MM.1S (cell line): Measurements from ENCODE around the gene ASB2.

Experiments used
- DNase-seq: peaks from one replicate; pipeline ENCODE4 v3.0.0-alpha.2; 2015
- H2AFZ ChIP-seq: fragments of 300-600 bp; sonication (generic); 2 replicates; pipeline ENCODE4 v1.6.0; 2016; ENCODE audit warnings: antibody characterized with exemption, low read length
- H3F3A ChIP-seq: fragments of 300-600 bp; sonication (generic); 2 replicates; pipeline ENCODE4 v1.6.1; 2016; ENCODE audit warnings: mild to moderate bottlenecking, antibody characterized with exemption, low read length, moderate library complexity, mixed read lengths; ENCODE audit not compliant: insufficient read depth
- H3K27ac ChIP-seq: fragments of 300-600 bp; sonication (generic); 2 replicates; pipeline ENCODE4 v1.5.1; 2016; ENCODE audit warnings: mild to moderate bottlenecking, low read length
- H3K27me3 ChIP-seq: fragments of 300-600 bp; sonication (generic); replicated peaks from 2 replicates; pipeline ENCODE4 v1.6.0; 2016; ENCODE audit warnings: low read length; ENCODE audit not compliant: insufficient read depth
- H3K36me3 ChIP-seq: fragments of 300-600 bp; sonication (generic); replicated peaks from 2 replicates; pipeline ENCODE4 v1.6.1; 2016; ENCODE audit warnings: mild to moderate bottlenecking, low read length, mixed read lengths; ENCODE audit not compliant: insufficient read depth
- H3K4me1 ChIP-seq: fragments of 300-600 bp; sonication (generic); 2 replicates; pipeline ENCODE4 v1.6.1; 2016; ENCODE audit warnings: low read length, mixed read lengths
- H3K4me2 ChIP-seq: fragments of 300-600 bp; sonication (generic); 2 replicates; pipeline ENCODE4 v1.6.0; 2016; ENCODE audit warnings: low read depth, low read length
- H3K4me3 ChIP-seq: fragments of 300-600 bp; sonication (generic); 2 replicates; pipeline ENCODE4 v1.5.1; 2016; ENCODE audit warnings: low read length, mixed read lengths
- H3K79me2 ChIP-seq: fragments of 300-600 bp; sonication (generic); 2 replicates; pipeline ENCODE4 v1.6.1; 2016; ENCODE audit warnings: mixed run types, low read length, mixed read lengths
- H3K9ac ChIP-seq: fragments of 300-600 bp; sonication (generic); 2 replicates; pipeline ENCODE4 v1.6.1; 2016; ENCODE audit warnings: low read length, mixed read lengths
- H3K9me2 ChIP-seq: fragments of 300-600 bp; sonication (generic); replicated peaks from 2 replicates; pipeline ENCODE4 v1.6.1; 2016; ENCODE audit warnings: mild to moderate bottlenecking, low read length, mixed read lengths; ENCODE audit not compliant: insufficient read depth
- H3K9me3 ChIP-seq: fragments of 300-600 bp; sonication (generic); replicated peaks from 2 replicates; pipeline ENCODE4 v1.6.1; 2016; ENCODE audit warnings: mild to moderate bottlenecking, low read length, mixed read lengths; ENCODE audit not compliant: insufficient read depth
- H4K20me1 ChIP-seq: fragments of 300-600 bp; sonication (generic); 2 replicates; pipeline ENCODE4 v1.6.1; 2016; ENCODE audit warnings: mild to moderate bottlenecking, low read length, moderate library complexity, mixed read lengths; ENCODE audit not compliant: insufficient read depth
- EZH2 ChIP-seq: fragments of 300-600 bp; sonication (generic); optimal IDR thresholded peaks from 2 replicates; pipeline ENCODE3; 2017; ENCODE audit warnings: low read depth, mild to moderate bottlenecking, antibody characterized with exemption, low read length, mixed read lengths
- EZH2phosphoT487 ChIP-seq: fragments of 300-600 bp; sonication (generic); IDR thresholded peaks from 2 replicates; pipeline ENCODE4 v1.6.1; 2018; ENCODE audit warnings: antibody characterized with exemption, low read length
- TF ChIP-seq, protein P1 (sequence below): fragments of 300-600 bp; sonication (generic); IDR thresholded peaks from 2 replicates; pipeline ENCODE4 v1.5.1; 2016; ENCODE audit warnings: antibody characterized with exemption, low read length, mixed read lengths

Gene ASB2

DNA sequence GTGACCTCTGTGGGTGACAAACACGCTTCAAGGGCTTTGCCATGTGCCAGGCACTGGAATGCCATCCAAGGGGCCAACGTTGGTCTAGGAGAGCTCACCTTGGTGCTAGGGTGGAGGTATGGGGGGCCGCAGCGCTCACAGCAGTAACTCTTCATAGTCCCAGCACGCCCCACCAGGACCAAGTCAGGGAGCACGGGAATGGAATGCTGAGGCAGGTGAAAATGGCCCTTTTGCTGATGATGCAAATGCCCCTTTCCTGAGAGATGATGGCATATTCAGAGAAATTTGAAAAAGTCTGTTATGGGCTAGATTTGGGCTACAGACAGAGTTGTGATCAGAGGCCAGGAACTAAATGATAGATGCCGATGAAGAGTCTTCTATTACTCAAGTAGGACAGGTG lies 59.2 kb downstream of the ASB2 start:
- H4K20me1 ChIP-seq, result no peaks in the 10 kb centered on the region
- DNase-seq, result no peak
- no peak for TF ChIP-seq EZH2phosphoT487
- no peak for TF ChIP-seq EZH2
- TF ChIP-seq, protein P1, sequence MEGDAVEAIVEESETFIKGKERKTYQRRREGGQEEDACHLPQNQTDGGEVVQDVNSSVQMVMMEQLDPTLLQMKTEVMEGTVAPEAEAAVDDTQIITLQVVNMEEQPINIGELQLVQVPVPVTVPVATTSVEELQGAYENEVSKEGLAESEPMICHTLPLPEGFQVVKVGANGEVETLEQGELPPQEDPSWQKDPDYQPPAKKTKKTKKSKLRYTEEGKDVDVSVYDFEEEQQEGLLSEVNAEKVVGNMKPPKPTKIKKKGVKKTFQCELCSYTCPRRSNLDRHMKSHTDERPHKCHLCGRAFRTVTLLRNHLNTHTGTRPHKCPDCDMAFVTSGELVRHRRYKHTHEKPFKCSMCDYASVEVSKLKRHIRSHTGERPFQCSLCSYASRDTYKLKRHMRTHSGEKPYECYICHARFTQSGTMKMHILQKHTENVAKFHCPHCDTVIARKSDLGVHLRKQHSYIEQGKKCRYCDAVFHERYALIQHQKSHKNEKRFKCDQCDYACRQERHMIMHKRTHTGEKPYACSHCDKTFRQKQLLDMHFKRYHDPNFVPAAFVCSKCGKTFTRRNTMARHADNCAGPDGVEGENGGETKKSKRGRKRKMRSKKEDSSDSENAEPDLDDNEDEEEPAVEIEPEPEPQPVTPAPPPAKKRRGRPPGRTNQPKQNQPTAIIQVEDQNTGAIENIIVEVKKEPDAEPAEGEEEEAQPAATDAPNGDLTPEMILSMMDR, result no peak
- no peaks in the 10 kb centered on the region for H3K79me2 ChIP-seq
- no peaks in the 10 kb centered on the region for H3K36me3 ChIP-seq
- no peaks in the 10 kb centered on the region for H3K4me1 ChIP-seq
- no peak overlapping the region for H3K27ac ChIP-seq
- no peak overlapping the region for H2AFZ ChIP-seq
- H3K4me2 ChIP-seq, result no peak overlapping the region
- H3F3A ChIP-seq, result no peaks in the 10 kb centered on the region
- H3K4me3 ChIP-seq, result no peak overlapping the region
- no peaks in the 10 kb centered on the region for H3K9me2 ChIP-seq
- H3K9ac ChIP-seq, result no peak overlapping the region
- H3K27me3 ChIP-seq, result no peaks in the 10 kb centered on the region
- H3K9me3 ChIP-seq, result no peaks in the 10 kb centered on the region

DNA sequence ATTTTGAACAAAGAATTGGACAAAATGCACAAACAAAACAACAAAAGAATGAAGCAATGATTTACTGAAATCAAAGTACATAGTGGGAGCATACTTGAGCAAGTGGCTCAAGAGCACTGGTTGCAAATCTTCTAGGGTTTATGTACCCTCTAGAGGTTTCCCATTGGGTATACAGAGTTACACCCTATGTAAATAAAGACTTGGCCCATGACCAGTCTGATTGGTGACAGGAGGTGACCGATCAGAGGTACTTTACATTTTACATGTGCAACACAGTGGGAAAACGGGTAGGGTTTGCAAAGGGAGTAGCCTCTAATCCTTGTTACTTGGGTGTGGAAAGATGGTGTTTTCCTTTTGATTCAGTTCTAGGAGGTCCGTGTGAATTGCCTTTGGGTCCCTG lies 59.9 kb downstream of the ASB2 start:
- Histone ChIP-seq H3K4me3 (no peak overlapping the region), H3K4me1 (no peaks in the 10 kb centered on the region), H3K4me2 (no peak overlapping the region), H3K9me3 (no peaks in the 10 kb centered on the region), H3K9me2 (no peaks in the 10 kb centered on the region), H3F3A (no peaks in the 10 kb centered on the region), H2AFZ (no peak overlapping the region), H3K36me3 (no peaks in the 10 kb centered on the region), H3K27ac (no peak overlapping the region), H3K27me3 (no peaks in the 10 kb centered on the region), H4K20me1 (no peaks in the 10 kb centered on the region), H3K9ac (no peak overlapping the region), H3K79me2 (no peaks in the 10 kb centered on the region)
- DNase-seq, result no peak
- TF ChIP-seq, protein P1, result no peak
- TF ChIP-seq EZH2phosphoT487, result no peak
- TF ChIP-seq EZH2, result no peak

DNA sequence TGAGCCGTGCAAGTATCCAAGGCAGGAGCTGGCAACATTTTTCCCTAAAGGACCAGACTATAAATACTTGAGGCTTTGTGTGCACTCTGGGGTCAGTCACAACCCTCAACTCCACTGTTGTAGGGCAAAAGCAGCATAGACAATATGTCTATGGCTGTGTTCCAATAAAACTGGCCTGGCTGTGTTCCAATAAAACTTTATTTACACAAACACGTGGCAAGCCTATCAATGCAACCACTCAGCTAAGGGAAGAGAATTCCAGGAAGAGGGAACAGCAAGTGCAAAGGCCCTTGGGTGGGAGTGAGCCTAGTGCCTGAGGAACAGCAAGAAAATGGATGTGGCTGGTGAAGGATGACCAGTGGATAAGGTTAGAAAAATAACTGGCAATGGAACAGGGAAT lies 60.6 kb downstream of the ASB2 start:
- no peak for DNase-seq
- H3K4me3 ChIP-seq, result no peak overlapping the region
- no peak overlapping the region for H3K9ac ChIP-seq
- H3K79me2 ChIP-seq, result no peaks in the 10 kb centered on the region
- H2AFZ ChIP-seq, result no peak overlapping the region
- H3K4me2 ChIP-seq, result no peak overlapping the region
- no peak overlapping the region for H3K27ac ChIP-seq
- TF ChIP-seq EZH2 (no peak), EZH2phosphoT487 (no peak)
- TF ChIP-seq, protein P1, result no peak
- H3F3A ChIP-seq, result no peaks in the 10 kb centered on the region
- no peaks in the 10 kb centered on the region for H3K9me2 ChIP-seq
- no peaks in the 10 kb centered on the region for H3K27me3 ChIP-seq
- no peaks in the 10 kb centered on the region for H4K20me1 ChIP-seq
- H3K9me3 ChIP-seq, result no peaks in the 10 kb centered on the region
- no peaks in the 10 kb centered on the region for H3K36me3 ChIP-seq
- H3K4me1 ChIP-seq, result no peaks in the 10 kb centered on the region
